ENCODE data around the gene ARHGAP42. TPM values are rescaled to one million over a fixed set of nuclear protein-coding genes. Genes with fewer than 3 reads are reported as not detected.

ARHGAP42 gene
- 2.0 and 3.8 TPM in 2 replicates for polyA plus RNA-seq

DNA sequence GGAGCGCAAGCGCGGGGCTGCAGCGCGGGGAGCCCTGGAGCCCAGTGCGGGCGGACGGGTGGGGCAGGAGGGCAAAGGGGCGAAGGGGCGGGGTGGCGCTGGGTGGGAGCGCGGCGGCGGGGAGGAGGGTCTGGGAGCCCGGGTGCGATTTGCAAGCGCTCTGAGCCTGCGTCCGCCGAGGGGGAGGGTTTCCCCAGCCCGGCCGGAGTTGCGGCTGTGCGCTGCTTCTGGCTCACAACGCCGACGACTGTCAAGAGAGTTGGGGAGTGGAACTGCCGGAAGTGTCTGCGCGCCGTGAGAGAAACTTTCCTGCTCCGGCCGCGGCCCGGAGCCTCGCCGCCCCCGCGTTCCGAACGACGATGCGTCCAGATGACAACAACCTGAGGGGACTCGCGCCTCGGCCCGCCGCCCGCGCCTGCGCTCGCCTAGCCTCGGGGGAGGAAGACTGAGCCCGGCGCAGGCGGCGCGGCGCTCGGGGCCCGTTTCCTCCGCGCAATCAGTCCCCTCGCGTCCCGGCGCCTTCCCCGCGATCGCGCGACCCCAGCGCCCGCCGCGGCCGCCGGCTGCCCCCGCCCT, at the start of gene ARHGAP42:
ARHGAP42 (plus strand) TSS at position 235 of the 576 bp plus-strand sequence. CDS start 391 bp downstream, outside the sequence.

